ENCODE results near the gene FRAT1. TPM values are rescaled to one million over a fixed set of nuclear protein-coding genes. Genes with fewer than 3 reads are reported as not detected.

The FRAT1 gene
- total and polyA plus RNA-seq, 2 donors (not counting 3 experiments of a cell fraction or from before 2014, with no cell fraction given), result 2.2 to 3.2 TPM

- no peak overlapping the region for H3K9ac ChIP-seq (replicated peaks; ENCODE audit: extremely low read depth, insufficient read depth, low read length)
- dilution Hi-C loops (cut with MboI; ENCODE audit: extremely low pct_ligation_motif_present, low sequenced_read_pairs) (no loop called here), intact Hi-C loops (cut with micrococcal nuclease) (loop anchor here (10.0 kb wide), 1 partner anchor 262 kb away; no protein-coding TSS in a partner anchor)
- ChIA-PET CTCF (interaction anchor here (1.7 kb wide), 1 partner anchor 59 kb away, joined by 6 read pairs; no protein-coding TSS in a partner anchor), POLR2A (no interaction called here)
- H4K20me1 ChIP-seq (replicated peaks; ENCODE audit: control insufficient read depth, extremely low read depth, insufficient read depth, low read length), result no peaks in the 10 kb centered on the region
- peaks cover 11% of the 10 kb centered on the region for H3K79me2 ChIP-seq (ENCODE audit: control insufficient read depth, insufficient read depth, low read length)
- FAIRE-seq (no peak), DNase-seq (ENCODE audit: low read depth, low spot score) (no peak)
- no peak for TF ChIP-seq GATA2 (IDR thresholded peaks at IDR 0.05; ENCODE audit: insufficient read depth, insufficient read length, low read depth, low read length)
- peak; percentile 18 for TF ChIP-seq EZH2 (IDR thresholded peaks at IDR 0.05; ENCODE audit: borderline replicate concordance, low read depth, low read length, severe bottlenecking)
- no peak overlapping the region for H3K4me3 ChIP-seq (replicated peaks in 1 of 3; ENCODE audit: insufficient read depth in 1 of 3, low read depth in 1 of 3, low read length in 3 of 3)
- no TSS peak for BruUV-seq (replicated peaks)
- peaks cover 23 to 29% of the 10 kb centered on the region in 2 experiments for H3K27me3 ChIP-seq (ENCODE audit: control insufficient read depth in 2 of 2, insufficient read depth in 2 of 2, low read length in 2 of 2)
- H3K36me3 ChIP-seq (ENCODE audit: control insufficient read depth in 2 of 2, extremely low read depth in 1 of 2, insufficient read depth in 2 of 2, low read length in 2 of 2), result no peaks in the 10 kb centered on the region
- no peaks in the 10 kb centered on the region for H3K9me1 ChIP-seq (replicated peaks; ENCODE audit: control insufficient read depth, extremely low read depth, insufficient read depth, low read length)
- no peak overlapping the region for H3K4me2 ChIP-seq (ENCODE audit: insufficient read depth, low read length)
- H3K4me1 ChIP-seq (ENCODE audit: control insufficient read depth, extremely low read depth, insufficient read depth, low read length), result peaks cover 3% of the 10 kb centered on the region
- no peak overlapping the region for H2AFZ ChIP-seq (ENCODE audit: low read depth, low read length)
- H3K9me3 ChIP-seq (replicated peaks; ENCODE audit: control insufficient read depth, insufficient read depth, low read length), result no peaks in the 10 kb centered on the region
- H3K27ac ChIP-seq (ENCODE audit: insufficient read depth, low read depth, low read length), result no peak overlapping the region
Measured at GRCh38 chr10:97336942-97337831, 18.1 kb downstream of the FRAT1 start.

- H3K4me3 ChIP-seq (replicated peaks in 1 of 3; ENCODE audit: insufficient read depth in 1 of 3, low read depth in 1 of 3, low read length in 3 of 3), result no peak overlapping the region
- POLR2A ChIA-PET, result no interaction called here
- no peaks in the 10 kb centered on the region for H3K36me3 ChIP-seq (ENCODE audit: control insufficient read depth in 2 of 2, extremely low read depth in 1 of 2, insufficient read depth in 2 of 2, low read length in 2 of 2)
- no peak overlapping the region for H2AFZ ChIP-seq (ENCODE audit: low read depth, low read length)
- dilution Hi-C loops (cut with MboI; ENCODE audit: extremely low pct_ligation_motif_present, low sequenced_read_pairs), result no loop called here
- H3K27ac ChIP-seq (ENCODE audit: insufficient read depth, low read depth, low read length), result no peak overlapping the region
- FAIRE-seq (no peak), DNase-seq (ENCODE audit: low read depth, low spot score) (no peak)
- peaks cover 23 to 29% of the 10 kb centered on the region in 2 experiments for H3K27me3 ChIP-seq (ENCODE audit: control insufficient read depth in 2 of 2, insufficient read depth in 2 of 2, low read length in 2 of 2)
- no peaks in the 10 kb centered on the region for H3K4me1 ChIP-seq (ENCODE audit: control insufficient read depth, extremely low read depth, insufficient read depth, low read length)
- H3K9me1 ChIP-seq (replicated peaks; ENCODE audit: control insufficient read depth, extremely low read depth, insufficient read depth, low read length), result no peaks in the 10 kb centered on the region
- no peaks in the 10 kb centered on the region for H4K20me1 ChIP-seq (replicated peaks; ENCODE audit: control insufficient read depth, extremely low read depth, insufficient read depth, low read length)
- BruUV-seq (replicated peaks), result no TSS peak
- no peak overlapping the region for H3K9ac ChIP-seq (replicated peaks; ENCODE audit: extremely low read depth, insufficient read depth, low read length)
- H3K4me2 ChIP-seq (ENCODE audit: insufficient read depth, low read length), result no peak overlapping the region
- CTCF ChIA-PET, result interaction anchor here (0.6 to 1.7 kb wide), 2 partner anchors 60 to 380 kb away, joined by 4 to 6 read pairs; no protein-coding TSS in a partner anchor
- peaks cover 5% of the 10 kb centered on the region for H3K79me2 ChIP-seq (ENCODE audit: control insufficient read depth, insufficient read depth, low read length)
- no peak for TF ChIP-seq POLR2AphosphoS5 (IDR thresholded peaks at IDR 0.05; ENCODE audit: insufficient read depth, low read depth, low read length)
- TF ChIP-seq FOS (IDR thresholded peaks at IDR 0.05; ENCODE audit: borderline replicate concordance, insufficient read depth, low read length), result no peak
- TF ChIP-seq GATA2 (IDR thresholded peaks at IDR 0.05; ENCODE audit: insufficient read depth, insufficient read length, low read depth, low read length), result no peak
- no peak for TF ChIP-seq CTCF (IDR thresholded peaks at IDR 0.05; ENCODE audit: extremely low read depth in 1 of 2, insufficient read depth in 1 of 2, low read depth in 1 of 2, low read length in 2 of 2)
- no peak for TF ChIP-seq JUN (IDR thresholded peaks at IDR 0.05; ENCODE audit: borderline replicate concordance, insufficient read depth, insufficient read length, low read depth)
- TF ChIP-seq MYC (IDR thresholded peaks at IDR 0.05; ENCODE audit: low read depth, low read length), result no peak
- no peak for TF ChIP-seq MAX (IDR thresholded peaks at IDR 0.05; ENCODE audit: insufficient read depth, insufficient read length)
- TF ChIP-seq POLR2A (IDR thresholded peaks at IDR 0.05; ENCODE audit: low read depth, low read length), result no peak
- TF ChIP-seq EZH2 (IDR thresholded peaks at IDR 0.05; ENCODE audit: borderline replicate concordance, low read depth, low read length, severe bottlenecking), result no peak
- intact Hi-C loops (cut with micrococcal nuclease), result loop anchor here (10.0 kb wide), 1 partner anchor 263 kb away; no protein-coding TSS in a partner anchor
- H3K9me3 ChIP-seq (replicated peaks; ENCODE audit: control insufficient read depth, insufficient read depth, low read length), result no peaks in the 10 kb centered on the region
Measured at GRCh38 chr10:97338041-97338440, 19.0 kb downstream of the FRAT1 start.

Data from endothelial cell of umbilical vein (primary cell).